Coronary artery (tissue), 2 donors: Measurements from ENCODE around the gene TXNDC12.

Experiments
- DNase-seq: peaks from one replicate; pipeline ENCODE4 v3.0.0-alpha.2; 2017; ENCODE audit warnings: low spot score
- H3K27ac ChIP-seq, 2 donors: fragments of 200-600 bp; sonication (generic); one replicate each; pipeline ENCODE4 v1.5.1; 2016 to 2019
- H3K4me3 ChIP-seq: fragments of 200-600 bp; sonication (generic); 2 replicates; pipeline ENCODE4 v1.5.1; 2016; ENCODE audit warnings: mild to moderate bottlenecking, moderate library complexity
- CTCF ChIP-seq: fragments of 200-600 bp; sonication (generic); IDR thresholded peaks from one replicate; pipeline ENCODE4 v1.5.1; 2019; ENCODE audit warnings: antibody characterized with exemption

TXNDC12 gene

GRCh38 chr1:52003877-52004276 lies 51.1 kb downstream of the TXNDC12 start:
- Histone ChIP-seq H3K4me3 (no peak overlapping the region), H3K27ac (no peak overlapping the region)
- no peak for TF ChIP-seq CTCF
- DNase-seq: no peak

GRCh38 chr1:52002038-52002917 lies 52.7 kb downstream of the TXNDC12 start:
- peak; percentile 69 for TF ChIP-seq CTCF
- Histone ChIP-seq H3K4me3 (no peak overlapping the region), H3K27ac (no peak overlapping the region)
- no peak for DNase-seq

GRCh38 chr1:51998701-51999100 lies 56.3 kb downstream of the TXNDC12 start:
- TF ChIP-seq CTCF: no peak
- Histone ChIP-seq H3K4me3 (no peak overlapping the region), H3K27ac (no peak overlapping the region)
- no peak for DNase-seq

GRCh38 chr1:51997974-51998382 lies 57.0 kb downstream of the TXNDC12 start:
- Histone ChIP-seq H3K27ac (no peak overlapping the region), H3K4me3 (no peak overlapping the region)
- no peak for DNase-seq
- TF ChIP-seq CTCF: no peak

GRCh38 chr1:51990478-51990965 lies 64.5 kb downstream of the TXNDC12 start, which contains the start of gene RAB3B:
Gene RAB3B (minus strand): TSS chr1:51990700. CDS start chr1:51977117, 13,583 bp downstream.
- no peak for TF ChIP-seq CTCF
- no peak within 1 kb of the TSS for H3K27ac ChIP-seq
- no peak for DNase-seq
- H3K4me3 ChIP-seq: peak within 1 kb of the TSS; percentile 70

GRCh38 chr1:51989582-51990477 lies 65.2 kb downstream of the TXNDC12 start:
- Histone ChIP-seq H3K27ac (no peak overlapping the region), H3K4me3 (peak overlapping the region; percentile 70)
- no peak for TF ChIP-seq CTCF
- no peak for DNase-seq
